CD4-positive, alpha-beta T cell (primary cell): Measurements from ENCODE around the gene RPS19. TPM values are rescaled to one million over a fixed set of nuclear protein-coding genes. Genes with fewer than 3 reads are reported as not detected.

Source experiments
- ATAC-seq: fragments of 200-7000 bp; cut with Tn5 transposase; one replicate; pipeline ENCODE4 v1.10.0; 2022; ENCODE audit warnings: mild to moderate bottlenecking; ENCODE audit not compliant: poor library complexity
- CTCF ChIA-PET: fragments of 350-600 bp; sonication (Branson Sonifier 250); formaldehyde crosslinking; loops from one replicate; lab custom pipeline; 2021; ENCODE audit warnings: antibody characterized with exemption, inconsistent platforms; lab: Charles Lee
- POLR2A ChIA-PET: fragments of 350-600 bp; sonication (Branson Sonifier 250); formaldehyde crosslinking; loops from one replicate; lab custom pipeline; 2021; ENCODE audit warnings: antibody characterized with exemption, inconsistent platforms; lab: Charles Lee
- DNase-seq, 14 experiments: peaks; one replicate each; pipeline ENCODE4 v3.0.0-alpha.2; 2013 to 2020; ENCODE audit warnings: mixed read lengths in 2 of 14
- H3K27ac ChIP-seq, 2 donors: one replicate each; pipeline versions ENCODE4 v1.5.1 to v1.7.0; 2013; ENCODE audit warnings: low read length in 2 of 2, low read depth in 1 of 2, mild to moderate bottlenecking in 1 of 2
- H3K27me3 ChIP-seq, 2 experiments: 1 replicate in 1 of 2; 2 replicates in 1 of 2; pipeline versions ENCODE4 v1.6.1 to v1.7.0; 2013; ENCODE audit warnings: low read length in 2 of 2, control low read depth in 1 of 2, mild to moderate bottlenecking in 1 of 2, moderate library complexity in 1 of 2; ENCODE audit not compliant: insufficient read depth in 2 of 2, control insufficient read depth in 1 of 2
- H3K36me3 ChIP-seq: one replicate; pipeline ENCODE4 v1.6.1; 2013; ENCODE audit warnings: low read length, control low read depth; ENCODE audit not compliant: insufficient read depth
- H3K4me1 ChIP-seq: one replicate; pipeline ENCODE4 v1.6.1; 2013; ENCODE audit warnings: low read length, control low read depth; ENCODE audit not compliant: insufficient read depth
- H3K4me3 ChIP-seq: one replicate; pipeline ENCODE4 v1.5.1; 2013; ENCODE audit warnings: mild to moderate bottlenecking, low read length, moderate library complexity
- H3K9me3 ChIP-seq, 2 experiments: 1 replicate in 1 of 2; 2 replicates in 1 of 2; pipeline versions ENCODE4 v1.6.1 to v1.7.0; 2013; ENCODE audit warnings: low read length in 2 of 2, mild to moderate bottlenecking in 2 of 2, control low read depth in 1 of 2, moderate library complexity in 1 of 2; ENCODE audit not compliant: control insufficient read depth in 1 of 2, insufficient read depth in 1 of 2
- H3K27ac Mint-ChIP-seq: one replicate; pipeline ENCODE4 v1.8.0; 2020; ENCODE audit warnings: mixed read lengths
- H3K27me3 Mint-ChIP-seq: one replicate; pipeline ENCODE4 v1.8.0; 2021; ENCODE audit warnings: mixed read lengths
- H3K36me3 Mint-ChIP-seq: one replicate; pipeline ENCODE4 v1.8.0; 2021; ENCODE audit warnings: low read depth, mixed read lengths
- H3K4me1 Mint-ChIP-seq: one replicate; pipeline ENCODE4 v1.8.0; 2021; ENCODE audit warnings: low read depth, mixed read lengths
- H3K4me3 Mint-ChIP-seq: one replicate; pipeline ENCODE4 v1.8.0; 2020; ENCODE audit warnings: mild to moderate bottlenecking, mixed read lengths
- H3K9me3 Mint-ChIP-seq: one replicate; pipeline ENCODE4 v1.8.0; 2020; ENCODE audit warnings: mixed read lengths
- CTCF ChIP-seq: fragments of 200-600 bp; IDR thresholded peaks from one replicate; pipeline ENCODE4 v1.8.0; 2022; ENCODE audit warnings: antibody characterized with exemption, mild to moderate bottlenecking
- intact Hi-C, 2 experiments: fragments of 100-400 bp; cut with DNase I in 1 of 2; cut with micrococcal nuclease in 1 of 2; formaldehyde crosslinking; loops; one replicate each; pipeline versions ENCODE4 v1.15.1 to v1.9.0; 2023 to 2025; cut with DNase I, micrococcal nuclease
- total RNA-seq, 174 experiments: library from RNA in 2 of 174; stranded (reverse) in 2 of 174; gene quantifications; one replicate each; pipeline ENCODE4 v1.2.3 and lab custom pipeline; 2021 to 2026

RPS19 gene
- total RNA-seq, 2 experiments from 2014 or later, result 3,668 to 3,697 TPM

- no peak overlapping the region for H3K27ac Mint-ChIP-seq
- no peaks in the 10 kb centered on the region for H3K4me1 Mint-ChIP-seq
- no peaks in the 10 kb centered on the region for H3K36me3 Mint-ChIP-seq
- intact Hi-C loops, result no loop called here
- H3K4me3 Mint-ChIP-seq, result no peak overlapping the region
- TF ChIP-seq CTCF, result no peak
- H3K9me3 ChIP-seq, result peaks cover 0 to 10% of the 10 kb centered on the region in 2 experiments
- DNase-seq, result no peak
- no peaks in the 10 kb centered on the region for H3K4me1 ChIP-seq
- CTCF ChIA-PET, result no interaction called here
- H3K36me3 ChIP-seq, result no peaks in the 10 kb centered on the region
- no peak for ATAC-seq
- no peak overlapping the region for H3K27ac ChIP-seq
- peaks cover 8% of the 10 kb centered on the region for H3K27me3 Mint-ChIP-seq
- H3K27me3 ChIP-seq, result no peaks in the 10 kb centered on the region
- H3K9me3 Mint-ChIP-seq, result no peaks in the 10 kb centered on the region
- no peak overlapping the region for H3K4me3 ChIP-seq
- POLR2A ChIA-PET, result interaction anchor here (0.6 to 1.2 kb wide), 2 partner anchors 11 to 100 kb away, joined by 3 read pairs; partner anchors contain the start of gene RPS19
These were observed 11.4 kb upstream of the RPS19 start for GRCh38 chr19:41848666-41849065.

- no peaks in the 10 kb centered on the region for H3K27me3 ChIP-seq
- no peaks in the 10 kb centered on the region for H3K4me1 ChIP-seq
- no peaks in the 10 kb centered on the region for H3K36me3 ChIP-seq
- POLR2A ChIA-PET, result interaction anchor here (0.6 kb wide), 1 partner anchor 100 kb away, joined by 3 read pairs; no protein-coding TSS in a partner anchor
- intact Hi-C loops, result no loop called here
- Mint-ChIP-seq H3K4me1 (no peaks in the 10 kb centered on the region), H3K27ac (no peak overlapping the region), H3K36me3 (no peaks in the 10 kb centered on the region), H3K9me3 (no peaks in the 10 kb centered on the region), H3K27me3 (peaks cover 9% of the 10 kb centered on the region), H3K4me3 (no peak overlapping the region)
- CTCF ChIA-PET, result no interaction called here
- ATAC-seq (no peak), DNase-seq (no peak)
- TF ChIP-seq CTCF, result no peak
- H3K27ac ChIP-seq, result no peak overlapping the region
- peaks cover 0 to 10% of the 10 kb centered on the region in 2 experiments for H3K9me3 ChIP-seq
- no peak overlapping the region for H3K4me3 ChIP-seq
These were observed 11.0 kb upstream of the RPS19 start for GRCh38 chr19:41849067-41849466.

- Histone ChIP-seq H3K36me3 (no peaks in the 10 kb centered on the region), H3K9me3 (no peaks in the 10 kb centered on the region), H3K27me3 (no peaks in the 10 kb centered on the region), H3K4me1 (no peaks in the 10 kb centered on the region), H3K4me3 (no peak overlapping the region), H3K27ac (no peak overlapping the region)
- CTCF ChIA-PET, result interaction anchor here (1.0 kb wide), 1 partner anchor 9 kb away, joined by 6 read pairs; no protein-coding TSS in a partner anchor
- no peaks in the 10 kb centered on the region for H3K36me3 Mint-ChIP-seq
- no peaks in the 10 kb centered on the region for H3K9me3 Mint-ChIP-seq
- TF ChIP-seq CTCF, result no peak
- H3K4me1 Mint-ChIP-seq, result no peaks in the 10 kb centered on the region
- DNase-seq, result no peak
- no peak for ATAC-seq
- no peak overlapping the region for H3K27ac Mint-ChIP-seq
- peaks cover 13% of the 10 kb centered on the region for H3K27me3 Mint-ChIP-seq
- no peak overlapping the region for H3K4me3 Mint-ChIP-seq
- intact Hi-C loops, result no loop called here
- POLR2A ChIA-PET, result no interaction called here
These were observed 9.7 kb upstream of the RPS19 start for GRCh38 chr19:41850381-41850780.
